Fibroblast of skin of left biceps (primary cell): ENCODE results near the gene PRKAG2.
"Not testable (repeated sequence)": the region's sequence is repeated elsewhere in the genome, so short reads cannot be mapped to it uniquely, and the experiment has no call there.

Experiments
- DNase-seq, 2 experiments: peaks; one replicate each; pipeline ENCODE4 v3.0.0-alpha.2; 2013; ENCODE audit warnings: low read depth in 2 of 2

Gene PRKAG2

GRCh38 chr7:151787348-151787747 is 89.6 kb downstream of the PRKAG2 start:
- no peak for DNase-seq

GRCh38 chr7:151786936-151787335 is 90.0 kb downstream of the PRKAG2 start:
- DNase-seq = no peak

- DNase-seq = no peak
These were observed 90.7 kb downstream of the PRKAG2 start for GRCh38 chr7:151786241-151786640.

DNA sequence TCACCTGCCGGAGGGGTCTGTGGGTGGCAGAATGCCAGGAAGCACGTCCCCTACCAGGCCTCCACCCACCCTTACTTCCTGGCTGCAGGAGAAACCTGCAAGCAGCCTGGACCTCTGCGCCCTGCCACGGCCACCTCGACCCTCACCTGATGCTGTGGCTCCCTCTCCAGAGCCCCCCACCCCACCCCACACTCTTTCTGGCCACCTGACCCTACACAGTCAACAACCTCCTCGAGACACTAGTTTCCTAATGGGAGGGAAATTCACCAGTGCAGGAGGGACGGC is 91.3 kb downstream of the PRKAG2 start:
- DNase-seq = no peak

GRCh38 chr7:151784853-151785680 is 91.8 kb downstream of the PRKAG2 start:
- DNase-seq = no peak

GRCh38 chr7:151783958-151784575 is 92.8 kb downstream of the PRKAG2 start:
- DNase-seq = no peak

DNA sequence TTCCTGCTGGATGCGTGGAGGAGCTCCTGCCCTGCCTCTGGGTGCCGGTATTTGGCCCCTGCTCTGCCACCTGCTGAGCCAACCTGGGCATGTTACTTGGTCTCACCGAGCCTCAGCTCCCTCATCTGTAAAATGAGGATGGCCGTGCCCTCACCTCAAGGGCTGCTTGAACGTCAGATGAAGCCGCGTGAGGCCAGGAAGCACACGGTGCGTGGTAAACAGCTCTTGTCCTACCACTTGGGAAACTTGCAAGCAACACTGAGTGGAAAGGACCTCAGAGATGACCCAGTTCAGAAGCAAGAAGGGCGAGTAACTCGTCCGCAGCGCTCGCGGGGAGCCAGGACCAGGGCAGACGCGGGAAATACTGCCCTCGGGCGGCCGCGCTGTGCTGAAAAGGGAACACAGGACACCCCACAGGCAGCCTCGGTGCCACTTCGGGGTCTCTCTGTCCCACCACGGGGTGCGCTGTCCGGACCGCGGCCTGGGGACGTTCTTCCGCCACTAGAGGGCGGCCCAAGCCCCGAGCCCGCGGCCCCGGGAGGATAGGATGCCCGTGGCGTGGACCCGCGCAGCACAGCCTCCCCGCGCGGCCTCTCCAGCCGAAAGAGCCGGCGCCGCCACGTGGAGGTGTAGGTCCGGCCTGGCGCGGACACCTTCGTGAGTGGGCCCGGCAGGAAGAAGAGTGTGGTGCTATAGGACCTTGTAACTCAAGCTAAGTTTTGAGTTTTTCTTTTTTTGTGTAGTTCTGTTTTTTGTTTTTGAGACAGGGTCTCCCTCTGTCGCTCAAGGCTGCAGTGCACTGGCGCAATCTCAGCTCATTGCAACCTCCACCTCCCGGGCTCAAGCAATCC is 94.1 kb downstream of the PRKAG2 start:
- DNase-seq = no peak

GRCh38 chr7:151782256-151782597 is 94.7 kb downstream of the PRKAG2 start:
- not testable (repeated sequence) for DNase-seq

- no peak for DNase-seq
These were observed 95.6 kb downstream of the PRKAG2 start for GRCh38 chr7:151781161-151781845.

- DNase-seq = no peak
These were observed 96.3 kb downstream of the PRKAG2 start for GRCh38 chr7:151780631-151781030.

DNA sequence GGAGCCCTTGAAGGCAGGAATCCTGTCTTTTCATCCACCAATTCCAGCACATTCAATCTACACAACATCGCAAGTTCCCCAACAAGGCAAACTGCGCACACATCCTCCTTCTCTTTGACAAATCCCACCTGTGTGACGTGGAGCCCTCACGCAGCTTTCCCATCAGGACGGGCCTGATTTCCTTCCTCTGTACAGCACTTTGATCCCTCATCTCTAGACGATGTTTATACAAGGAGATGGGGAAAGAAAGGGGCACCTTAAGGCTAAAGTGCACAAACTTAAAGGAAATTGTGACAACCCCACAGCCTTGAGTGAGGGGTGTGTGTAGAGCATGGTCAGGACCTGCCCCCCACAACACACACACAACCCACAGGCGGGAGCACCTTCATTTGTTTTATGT is 97.2 kb downstream of the PRKAG2 start:
- no peak for DNase-seq

GRCh38 chr7:151779255-151779654 is 97.7 kb downstream of the PRKAG2 start:
- DNase-seq = no peak

DNA sequence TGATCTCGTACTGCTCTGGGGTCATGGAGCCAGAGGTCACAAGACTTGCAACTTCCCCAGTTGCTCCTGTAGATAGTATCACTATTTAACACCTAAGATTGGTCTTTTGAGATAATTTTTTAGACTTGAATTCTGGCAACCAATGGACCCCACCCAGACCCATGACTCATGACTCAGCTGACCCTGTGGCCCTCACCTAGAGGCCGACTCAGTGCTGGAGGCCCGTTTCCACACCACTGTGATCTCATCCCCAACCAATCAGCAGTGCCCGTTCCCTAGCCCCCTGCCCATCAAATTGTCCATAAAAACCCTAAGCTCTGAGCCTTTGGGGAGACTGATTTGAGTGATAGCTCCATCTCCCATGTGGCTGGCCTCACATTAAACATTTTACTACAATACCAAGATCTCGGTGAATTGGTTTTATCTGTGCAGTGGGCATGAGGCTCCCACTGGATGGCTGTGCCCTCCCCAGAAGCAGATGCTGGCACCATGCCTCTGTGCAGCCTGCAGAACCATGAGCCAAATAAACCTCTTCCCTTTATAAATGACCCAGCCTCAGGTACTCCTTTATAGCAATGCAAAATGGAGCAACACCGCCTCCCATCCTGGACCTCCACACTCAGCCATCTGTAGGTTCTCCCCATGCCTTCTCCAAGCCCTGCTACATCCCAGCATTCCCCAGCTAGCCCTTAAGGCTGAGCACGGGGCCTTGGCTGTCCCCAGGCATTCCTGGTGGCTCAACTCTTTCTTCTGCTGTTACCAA is 98.8 kb downstream of the PRKAG2 start:
- no peak for DNase-seq

- DNase-seq = no peak
These were observed 99.4 kb downstream of the PRKAG2 start for GRCh38 chr7:151777495-151777880.

- DNase-seq = no peak
These were observed 99.9 kb downstream of the PRKAG2 start for GRCh38 chr7:151776876-151777494.

DNA sequence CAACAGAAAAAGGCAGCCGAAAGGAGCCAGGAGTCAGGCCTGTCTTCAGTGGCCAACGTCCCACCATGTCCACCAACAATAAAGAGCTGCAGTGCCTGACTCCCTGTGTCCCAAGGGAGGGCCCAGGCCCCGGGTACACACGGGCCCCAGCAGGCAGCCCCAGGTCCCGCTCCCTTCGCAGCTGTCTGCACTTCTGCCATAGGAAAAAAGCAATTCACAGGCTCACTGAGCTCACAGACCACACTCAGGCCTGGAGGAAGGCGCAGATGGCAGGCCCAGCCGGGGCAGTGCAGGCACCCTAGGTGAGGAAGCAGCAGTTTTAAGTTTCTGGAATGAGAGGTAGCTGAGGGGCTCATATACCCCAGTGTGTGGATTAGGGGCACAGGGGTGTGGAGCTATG is 100.5 kb downstream of the PRKAG2 start:
- DNase-seq = no peak

- DNase-seq = no peak
These were observed 101.1 kb downstream of the PRKAG2 start for GRCh38 chr7:151775547-151776443.

- no peak for DNase-seq
These were observed 102.0 kb downstream of the PRKAG2 start for GRCh38 chr7:151774951-151775350.

GRCh38 chr7:151773797-151774196 is 103.1 kb downstream of the PRKAG2 start:
- DNase-seq = no peak

GRCh38 chr7:151770232-151770631 is 106.7 kb downstream of the PRKAG2 start:
- no peak for DNase-seq
